GM21576 (cell line): ENCODE data around the gene DNAJB12.
A peak's percentile ranks its signal among the peaks of the same experiment; 100 is the strongest.
"Not testable (repeated sequence)": the region's sequence is repeated elsewhere in the genome, so short reads cannot be mapped to it uniquely, and the experiment has no call there.

Source experiments
- ATAC-seq: cut with Tn5 transposase; IDR thresholded peaks from one replicate; pipeline ENCODE4 v1.9.1; 2021; ENCODE audit warnings: mild to moderate bottlenecking, moderate library complexity; ENCODE audit not compliant: unreplicated experiment

Gene DNAJB12

GRCh38 chr10:72354356-72355213 is at the start of gene DNAJB12:
Gene DNAJB12, minus strand, starts transcription at chr10:72354919. Its CDS starts 22 bp downstream, at chr10:72354897.
- ATAC-seq = peak; percentile 61

GRCh38 chr10:72395581-72395980 is 40.9 kb upstream of the DNAJB12 start:
- ATAC-seq = not testable (repeated sequence)

GRCh38 chr10:72392571-72392970 is 37.9 kb upstream of the DNAJB12 start:
- ATAC-seq = no peak

- ATAC-seq = no peak
Observed at GRCh38 chr10:72390764-72391163, 36.0 kb upstream of the DNAJB12 start.

- ATAC-seq = no peak
Observed at GRCh38 chr10:72389716-72390115, 35.0 kb upstream of the DNAJB12 start.

- ATAC-seq = no peak
Observed at GRCh38 chr10:72389014-72389413, 34.3 kb upstream of the DNAJB12 start.

- no peak for ATAC-seq
Observed at GRCh38 chr10:72388062-72388461, 33.3 kb upstream of the DNAJB12 start.

GRCh38 chr10:72386916-72387586 is 32.3 kb upstream of the DNAJB12 start:
- ATAC-seq = no peak

- ATAC-seq = no peak
Observed at GRCh38 chr10:72385724-72386123, 31.0 kb upstream of the DNAJB12 start.

GRCh38 chr10:72384982-72385381 is 30.3 kb upstream of the DNAJB12 start:
- ATAC-seq = not testable (repeated sequence)

- ATAC-seq = no peak
Observed at GRCh38 chr10:72379776-72380175, 25.1 kb upstream of the DNAJB12 start.

GRCh38 chr10:72379062-72379461 is 24.3 kb upstream of the DNAJB12 start:
- no peak for ATAC-seq

GRCh38 chr10:72375585-72375984 is 20.9 kb upstream of the DNAJB12 start:
- ATAC-seq = no peak

- ATAC-seq = no peak
Observed at GRCh38 chr10:72375173-72375572, 20.5 kb upstream of the DNAJB12 start.

GRCh38 chr10:72370201-72370722 is 15.5 kb upstream of the DNAJB12 start:
- no peak for ATAC-seq

- no peak for ATAC-seq
Observed at GRCh38 chr10:72367301-72367960, 12.7 kb upstream of the DNAJB12 start.

- ATAC-seq = no peak
Observed at GRCh38 chr10:72365106-72365895, 10.6 kb upstream of the DNAJB12 start.

- ATAC-seq = peak; percentile 86
Observed at GRCh38 chr10:72364239-72364777, 9.6 kb upstream of the DNAJB12 start.

- no peak for ATAC-seq
Observed at GRCh38 chr10:72356987-72357386, 2.3 kb upstream of the DNAJB12 start.

GRCh38 chr10:72356115-72356514 is 1.4 kb upstream of the DNAJB12 start:
- no peak for ATAC-seq
